Muscle layer of duodenum (tissue), 2 donors: Measurements from ENCODE around the gene CYP4F22.

Source experiments
- H3K27ac ChIP-seq: one replicate; pipeline ENCODE4 v1.7.0; 2013; ENCODE audit warnings: mild to moderate bottlenecking, low read length
- H3K27me3 ChIP-seq: one replicate; pipeline ENCODE4 v1.7.0; 2013; ENCODE audit warnings: low read depth, mild to moderate bottlenecking, control low read depth, low read length
- H3K36me3 ChIP-seq, 2 donors: one replicate each; pipeline ENCODE4 v1.7.0; 2013; ENCODE audit warnings: low read length in 2 of 2, control low read depth in 1 of 2, mild to moderate bottlenecking in 1 of 2; ENCODE audit not compliant: insufficient read depth in 2 of 2, control insufficient read depth in 1 of 2
- H3K4me1 ChIP-seq, 2 donors: one replicate each; pipeline ENCODE4 v1.7.0; 2013; ENCODE audit warnings: low read length in 2 of 2, mild to moderate bottlenecking in 2 of 2, control low read depth in 1 of 2, moderate library complexity in 1 of 2; ENCODE audit not compliant: insufficient read depth in 2 of 2, control insufficient read depth in 1 of 2
- H3K4me3 ChIP-seq, 2 donors: one replicate each; pipeline ENCODE4 v1.7.0; 2013; ENCODE audit warnings: low read length in 2 of 2, low read depth in 1 of 2, mild to moderate bottlenecking in 1 of 2
- H3K9me3 ChIP-seq, 2 donors: one replicate each; pipeline ENCODE4 v1.7.0; 2013; ENCODE audit warnings: low read length in 2 of 2, control low read depth in 1 of 2, mild to moderate bottlenecking in 1 of 2; ENCODE audit not compliant: control insufficient read depth in 1 of 2
- donor health status: healthy.

CYP4F22 gene

GRCh38 chr19:15544283-15544682 is 36.0 kb downstream of the CYP4F22 start:
- Histone ChIP-seq H3K27me3 (no peaks in the 10 kb centered on the region), H3K9me3 (no peaks in the 10 kb centered on the region), H3K4me3 (no peak overlapping the region), H3K36me3 (no peaks in the 10 kb centered on the region), H3K27ac (no peak overlapping the region), H3K4me1 (no peaks in the 10 kb centered on the region)

DNA sequence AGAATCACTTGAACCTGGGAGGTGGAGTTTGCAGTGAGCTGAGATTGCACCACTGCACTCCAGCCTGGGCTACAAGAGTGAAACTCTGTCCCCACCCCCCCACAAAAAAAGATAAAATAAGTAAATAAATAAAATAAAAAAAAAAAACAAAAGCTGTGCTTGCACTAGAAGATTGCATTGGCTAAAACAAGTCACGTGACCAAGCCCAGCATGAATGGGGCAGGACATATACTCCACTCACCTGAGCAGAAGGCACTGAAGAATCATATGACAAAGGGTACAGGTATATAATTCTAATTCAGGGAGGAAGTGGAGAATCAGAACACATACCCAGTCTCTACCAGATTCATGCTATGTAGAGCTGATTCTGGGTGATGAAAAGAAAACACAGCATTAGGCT is 36.6 kb downstream of the CYP4F22 start:
- no peaks in the 10 kb centered on the region for H3K36me3 ChIP-seq
- H3K27ac ChIP-seq: no peak overlapping the region
- no peaks in the 10 kb centered on the region for H3K27me3 ChIP-seq
- H3K9me3 ChIP-seq: no peaks in the 10 kb centered on the region
- H3K4me1 ChIP-seq: no peaks in the 10 kb centered on the region
- no peak overlapping the region for H3K4me3 ChIP-seq

DNA sequence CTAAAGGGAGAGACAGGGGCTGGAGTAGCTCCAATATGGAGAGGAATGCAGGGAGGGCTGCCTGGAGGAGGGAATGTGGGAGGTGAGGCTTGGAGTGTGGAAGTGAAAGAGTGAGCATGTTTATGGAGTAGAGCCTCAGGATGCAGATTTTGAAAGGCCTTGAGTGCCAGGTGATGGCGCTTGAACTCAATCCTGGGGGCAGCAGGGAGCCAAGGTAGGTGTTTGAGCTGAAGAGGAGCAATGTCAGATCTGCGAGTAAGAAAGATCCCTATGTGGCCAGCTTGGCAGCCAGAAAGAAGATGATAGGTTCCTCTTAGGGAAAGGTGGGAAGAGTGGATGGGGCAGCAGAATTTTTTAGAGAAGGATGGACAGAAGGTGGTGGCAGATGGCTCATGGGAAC is 40.3 kb downstream of the CYP4F22 start:
- Histone ChIP-seq H3K27ac (no peak overlapping the region), H3K4me3 (no peak overlapping the region), H3K9me3 (no peaks in the 10 kb centered on the region), H3K4me1 (peaks cover 0 to 11% of the 10 kb centered on the region in 2 donors), H3K27me3 (peaks cover 7% of the 10 kb centered on the region), H3K36me3 (no peaks in the 10 kb centered on the region)

DNA sequence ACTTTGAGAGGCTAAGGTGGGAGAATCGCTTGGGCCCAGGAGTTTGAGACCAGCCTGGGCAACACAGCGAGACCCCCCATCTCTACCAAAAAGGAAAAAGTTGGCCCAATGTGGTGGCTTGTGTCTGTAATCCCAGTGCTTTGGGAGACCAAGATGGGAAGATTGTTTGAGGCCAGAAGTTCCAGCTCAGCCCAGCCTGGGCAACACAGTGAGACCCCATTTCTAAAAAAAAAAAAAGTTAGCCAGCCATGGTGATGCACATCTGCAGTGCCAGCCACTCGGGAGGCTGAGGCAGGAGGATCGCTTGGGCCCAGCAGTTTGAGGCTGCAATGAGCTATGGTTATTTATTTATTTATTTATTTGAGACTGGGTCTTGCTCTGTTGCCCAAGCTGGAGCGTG is 41.3 kb downstream of the CYP4F22 start:
- Histone ChIP-seq H3K4me1 (peaks cover 0 to 11% of the 10 kb centered on the region in 2 donors), H3K9me3 (no peaks in the 10 kb centered on the region), H3K27ac (no peak overlapping the region), H3K27me3 (peaks cover 10% of the 10 kb centered on the region), H3K36me3 (no peaks in the 10 kb centered on the region), H3K4me3 (no peak overlapping the region)

DNA sequence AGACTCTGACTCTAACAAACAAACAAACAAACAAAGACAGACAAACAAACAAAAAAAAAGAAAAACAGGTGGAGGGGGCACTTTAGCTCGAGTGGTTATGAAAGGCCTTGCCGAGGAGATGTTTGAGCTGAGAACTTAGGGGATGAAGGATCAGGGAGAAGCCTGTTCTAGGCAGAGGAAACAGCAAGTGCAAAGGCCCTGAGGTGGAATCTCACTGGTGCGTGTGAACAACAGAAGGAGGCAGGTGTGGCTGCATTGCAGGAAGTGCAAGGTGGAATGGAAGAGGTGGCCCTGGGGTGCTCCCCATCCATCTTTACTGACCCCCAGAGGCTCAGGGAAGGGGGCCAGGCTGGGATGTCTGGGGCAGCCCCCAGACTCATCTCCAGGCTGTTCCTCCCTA is 41.9 kb downstream of the CYP4F22 start:
- no peak overlapping the region for H3K4me3 ChIP-seq
- peaks cover 0 to 11% of the 10 kb centered on the region in 2 donors for H3K4me1 ChIP-seq
- H3K9me3 ChIP-seq: no peaks in the 10 kb centered on the region
- H3K36me3 ChIP-seq: no peaks in the 10 kb centered on the region
- no peak overlapping the region for H3K27ac ChIP-seq
- peaks cover 10% of the 10 kb centered on the region for H3K27me3 ChIP-seq

- peaks cover under 1 to 15% of the 10 kb centered on the region in 2 donors for H3K4me1 ChIP-seq
- H3K27me3 ChIP-seq: peaks cover 10% of the 10 kb centered on the region
- no peaks in the 10 kb centered on the region for H3K36me3 ChIP-seq
- H3K9me3 ChIP-seq: no peaks in the 10 kb centered on the region
- peak overlapping the region in 1 of 2 donors; percentile 55 for H3K4me3 ChIP-seq
- no peak overlapping the region for H3K27ac ChIP-seq
Observed at GRCh38 chr19:15550929-15551292, 42.6 kb downstream of the CYP4F22 start.

DNA sequence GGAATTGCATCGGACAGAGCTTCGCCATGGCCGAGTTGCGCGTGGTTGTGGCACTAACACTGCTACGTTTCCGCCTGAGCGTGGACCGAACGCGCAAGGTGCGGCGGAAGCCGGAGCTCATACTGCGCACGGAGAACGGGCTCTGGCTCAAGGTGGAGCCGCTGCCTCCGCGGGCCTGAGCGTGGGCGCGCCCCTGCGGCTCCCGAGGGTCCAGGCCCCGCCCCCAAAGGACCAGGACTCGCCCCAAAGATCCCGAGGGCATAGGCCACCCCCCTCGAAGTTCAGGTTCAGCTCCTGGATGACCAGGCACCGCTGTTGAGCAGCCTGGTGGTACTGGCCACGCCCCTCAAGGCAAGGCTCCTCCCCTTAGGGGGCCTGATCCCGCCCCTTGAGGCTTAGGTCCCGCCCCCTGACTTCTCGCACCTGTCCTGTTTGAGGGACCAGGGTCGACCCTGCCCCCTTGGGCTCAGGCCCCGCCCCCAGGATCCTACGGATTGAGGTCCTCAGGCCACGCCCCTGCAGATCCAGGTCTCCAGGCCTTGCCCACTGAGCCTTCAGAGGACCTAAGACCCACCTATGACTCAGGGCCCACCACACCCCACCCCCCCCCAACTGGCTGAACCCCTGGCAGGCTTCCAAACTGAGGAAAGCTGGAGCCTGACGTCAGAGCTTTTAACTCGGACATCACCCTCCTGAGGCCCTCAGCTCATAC is 43.1 kb downstream of the CYP4F22 start:
- no peaks in the 10 kb centered on the region for H3K36me3 ChIP-seq
- no peaks in the 10 kb centered on the region for H3K9me3 ChIP-seq
- peak overlapping the region in 1 of 2 donors; percentile 55 for H3K4me3 ChIP-seq
- H3K27me3 ChIP-seq: peaks cover 10% of the 10 kb centered on the region
- peaks cover 3 to 20% of the 10 kb centered on the region in 2 donors for H3K4me1 ChIP-seq
- no peak overlapping the region for H3K27ac ChIP-seq

DNA sequence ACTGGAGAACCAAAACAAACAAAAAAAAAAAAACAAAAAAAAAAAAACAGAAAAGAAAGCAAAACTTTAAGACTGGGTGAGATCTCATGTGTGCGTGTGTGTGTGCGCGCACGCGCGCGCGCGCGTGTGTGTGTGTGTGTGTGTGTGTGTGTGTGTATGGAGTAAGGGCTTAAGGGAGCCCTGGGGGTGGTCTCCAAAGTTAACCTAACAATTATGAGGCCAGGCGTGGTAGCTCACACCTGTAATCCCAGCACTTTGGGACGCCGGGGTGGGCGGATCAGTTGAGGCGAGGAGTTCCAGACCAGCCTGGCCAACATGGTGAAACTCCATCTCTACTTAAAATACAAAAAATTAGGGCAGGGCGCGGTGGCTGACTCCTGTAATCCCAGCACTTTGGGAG is 46.7 kb downstream of the CYP4F22 start:
- H3K4me3 ChIP-seq: no peak overlapping the region
- H3K36me3 ChIP-seq: no peaks in the 10 kb centered on the region
- H3K9me3 ChIP-seq: no peaks in the 10 kb centered on the region
- H3K27ac ChIP-seq: no peak overlapping the region
- H3K27me3 ChIP-seq: peaks cover 16% of the 10 kb centered on the region
- peaks cover 3 to 20% of the 10 kb centered on the region in 2 donors for H3K4me1 ChIP-seq

- Histone ChIP-seq H3K9me3 (no peaks in the 10 kb centered on the region), H3K27ac (no peak overlapping the region), H3K36me3 (no peaks in the 10 kb centered on the region), H3K4me1 (peaks cover 3 to 14% of the 10 kb centered on the region in 2 donors), H3K4me3 (peak overlapping the region; percentile 46 to 67), H3K27me3 (peaks cover 11% of the 10 kb centered on the region)
Observed at GRCh38 chr19:15555759-15556633, 47.7 kb downstream of the CYP4F22 start.

- peaks cover 11% of the 10 kb centered on the region for H3K27me3 ChIP-seq
- H3K9me3 ChIP-seq: no peaks in the 10 kb centered on the region
- peak overlapping the region in 1 of 2 donors; percentile 67 for H3K4me3 ChIP-seq
- no peaks in the 10 kb centered on the region for H3K36me3 ChIP-seq
- H3K27ac ChIP-seq: no peak overlapping the region
- peaks cover 3 to 9% of the 10 kb centered on the region in 2 donors for H3K4me1 ChIP-seq
Observed at GRCh38 chr19:15556634-15557181, 48.4 kb downstream of the CYP4F22 start.

DNA sequence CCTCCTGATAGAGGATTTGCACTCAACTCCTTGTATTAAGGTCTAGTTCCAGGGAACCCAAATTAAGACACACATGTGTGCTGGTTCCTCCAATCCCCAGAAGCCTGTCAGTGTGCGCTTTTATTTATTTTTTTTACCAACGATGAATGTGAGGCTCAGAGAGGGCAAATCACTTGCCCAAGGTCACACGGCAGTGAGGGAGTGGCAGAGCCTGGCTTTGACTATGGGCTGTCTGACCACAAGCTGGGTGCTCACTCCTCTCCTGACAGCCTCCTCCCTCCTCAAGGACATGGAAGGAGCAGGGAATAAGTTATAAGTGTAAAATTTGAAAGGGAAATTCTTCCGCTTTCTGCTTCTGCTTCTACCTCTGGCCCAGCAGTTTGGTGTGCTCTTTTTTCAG is 48.9 kb downstream of the CYP4F22 start:
- Histone ChIP-seq H3K27ac (no peak overlapping the region), H3K27me3 (peaks cover 11% of the 10 kb centered on the region), H3K4me3 (no peak overlapping the region), H3K9me3 (no peaks in the 10 kb centered on the region), H3K36me3 (no peaks in the 10 kb centered on the region), H3K4me1 (peaks cover 3 to 9% of the 10 kb centered on the region in 2 donors)
